ENCODE results near the gene TWF2. TPM values are rescaled to one million over a fixed set of nuclear protein-coding genes. Genes with fewer than 3 reads are reported as not detected.

TWF2 gene
- total RNA-seq, 1 donor from 2014 or later = 91.1 TPM

- intact Hi-C loops (cut with micrococcal nuclease) = no loop called here
- no peaks in the 10 kb centered on the region for H3K36me3 Mint-ChIP-seq (ENCODE audit: low read depth)
- no peak overlapping the region for H3K27ac Mint-ChIP-seq
- no peak for DNase-seq (ENCODE audit: low spot score)
- peaks cover 20% of the 10 kb centered on the region for H3K4me1 Mint-ChIP-seq (ENCODE audit: low read depth)
- H3K27me3 Mint-ChIP-seq (ENCODE audit: low read depth) = no peaks in the 10 kb centered on the region
- no peak overlapping the region for H3K4me3 Mint-ChIP-seq (ENCODE audit: low read depth)
- no peaks in the 10 kb centered on the region for H3K9me3 Mint-ChIP-seq
These were observed 52.2 kb downstream of the TWF2 start for GRCh38 chr3:52186729-52187128.

GRCh38 chr3:52185837-52186236, 53.1 kb downstream of the TWF2 start:
- intact Hi-C loops (cut with micrococcal nuclease) = no loop called here
- H3K4me1 Mint-ChIP-seq (ENCODE audit: low read depth) = peaks cover 20% of the 10 kb centered on the region
- H3K36me3 Mint-ChIP-seq (ENCODE audit: low read depth) = no peaks in the 10 kb centered on the region
- no peak overlapping the region for H3K4me3 Mint-ChIP-seq (ENCODE audit: low read depth)
- H3K27me3 Mint-ChIP-seq (ENCODE audit: low read depth) = no peaks in the 10 kb centered on the region
- no peaks in the 10 kb centered on the region for H3K9me3 Mint-ChIP-seq
- no peak for DNase-seq (ENCODE audit: low spot score)
- no peak overlapping the region for H3K27ac Mint-ChIP-seq

GRCh38 chr3:52185311-52185710, 53.6 kb downstream of the TWF2 start:
- intact Hi-C loops (cut with micrococcal nuclease) = no loop called here
- no peak overlapping the region for H3K27ac Mint-ChIP-seq
- H3K9me3 Mint-ChIP-seq = no peaks in the 10 kb centered on the region
- peaks cover under 1% of the 10 kb centered on the region for H3K27me3 Mint-ChIP-seq (ENCODE audit: low read depth)
- no peak for DNase-seq (ENCODE audit: low spot score)
- no peak overlapping the region for H3K4me3 Mint-ChIP-seq (ENCODE audit: low read depth)
- H3K4me1 Mint-ChIP-seq (ENCODE audit: low read depth) = peaks cover 20% of the 10 kb centered on the region
- no peaks in the 10 kb centered on the region for H3K36me3 Mint-ChIP-seq (ENCODE audit: low read depth)

GRCh38 chr3:52184690-52185089, 54.3 kb downstream of the TWF2 start:
- Mint-ChIP-seq H3K27me3 (ENCODE audit: low read depth) (peaks cover 4% of the 10 kb centered on the region), H3K9me3 (no peaks in the 10 kb centered on the region), H3K4me1 (ENCODE audit: low read depth) (peaks cover 17% of the 10 kb centered on the region), H3K36me3 (ENCODE audit: low read depth) (no peaks in the 10 kb centered on the region), H3K4me3 (ENCODE audit: low read depth) (no peak overlapping the region), H3K27ac (no peak overlapping the region)
- DNase-seq (ENCODE audit: low spot score) = no peak
- intact Hi-C loops (cut with micrococcal nuclease) = no loop called here

GRCh38 chr3:52183786-52184445, 55.0 kb downstream of the TWF2 start:
- Mint-ChIP-seq H3K4me1 (ENCODE audit: low read depth) (peaks cover 9% of the 10 kb centered on the region), H3K27ac (no peak overlapping the region), H3K4me3 (ENCODE audit: low read depth) (no peak overlapping the region), H3K36me3 (ENCODE audit: low read depth) (no peaks in the 10 kb centered on the region), H3K9me3 (no peaks in the 10 kb centered on the region), H3K27me3 (ENCODE audit: low read depth) (peaks cover 4% of the 10 kb centered on the region)
- intact Hi-C loops (cut with micrococcal nuclease) = no loop called here
- no peak for DNase-seq (ENCODE audit: low spot score)

- H3K27me3 Mint-ChIP-seq (ENCODE audit: low read depth) = peaks cover 4% of the 10 kb centered on the region
- no peaks in the 10 kb centered on the region for H3K9me3 Mint-ChIP-seq
- H3K36me3 Mint-ChIP-seq (ENCODE audit: low read depth) = no peaks in the 10 kb centered on the region
- H3K4me1 Mint-ChIP-seq (ENCODE audit: low read depth) = peaks cover 4% of the 10 kb centered on the region
- intact Hi-C loops (cut with micrococcal nuclease) = no loop called here
- no peak overlapping the region for H3K27ac Mint-ChIP-seq
- DNase-seq (ENCODE audit: low spot score) = no peak
- no peak overlapping the region for H3K4me3 Mint-ChIP-seq (ENCODE audit: low read depth)
These were observed 56.3 kb downstream of the TWF2 start for GRCh38 chr3:52182691-52183090.

- no peak for DNase-seq (ENCODE audit: low spot score)
These were observed 56.8 kb downstream of the TWF2 start for GRCh38 chr3:52182196-52182595.

GRCh38 chr3:52181543-52181942, 57.4 kb downstream of the TWF2 start:
- Mint-ChIP-seq H3K27ac (no peak overlapping the region), H3K27me3 (ENCODE audit: low read depth) (peaks cover 4% of the 10 kb centered on the region), H3K9me3 (no peaks in the 10 kb centered on the region), H3K4me3 (ENCODE audit: low read depth) (no peak overlapping the region), H3K36me3 (ENCODE audit: low read depth) (no peaks in the 10 kb centered on the region), H3K4me1 (ENCODE audit: low read depth) (peaks cover 4% of the 10 kb centered on the region)
- intact Hi-C loops (cut with micrococcal nuclease) = no loop called here
- DNase-seq (ENCODE audit: low spot score) = no peak

More at GRCh38 chr3:52182196-52182595, 56.8 kb downstream of the TWF2 start:
- no peak overlapping the region for H3K4me3 Mint-ChIP-seq (ENCODE audit: low read depth)
- H3K4me1 Mint-ChIP-seq (ENCODE audit: low read depth) = peaks cover 4% of the 10 kb centered on the region
- no peaks in the 10 kb centered on the region for H3K36me3 Mint-ChIP-seq (ENCODE audit: low read depth)
- H3K27ac Mint-ChIP-seq = no peak overlapping the region
- no peaks in the 10 kb centered on the region for H3K9me3 Mint-ChIP-seq
- peaks cover 4% of the 10 kb centered on the region for H3K27me3 Mint-ChIP-seq (ENCODE audit: low read depth)
- intact Hi-C loops (cut with micrococcal nuclease) = no loop called here

Other genes with a start within 250 kb of the TWF2 start
- 1,666 and 1,693 TPM in 2 replicates for gene RPL29, start 243.3 kb downstream of the TWF2 start, total RNA-seq
- gene DUSP7, start 182.6 kb downstream of the TWF2 start, total RNA-seq = 29.0 and 30.3 TPM in 2 replicates
- 20.4 and 22.2 TPM in 2 replicates for gene POC1A, start 84.7 kb downstream of the TWF2 start, total RNA-seq
- gene ALAS1, start 41.0 kb downstream of the TWF2 start, total RNA-seq = 117 and 123 TPM in 2 replicates
- 0.32 and 0.50 TPM in 2 replicates for gene TLR9, start 13.5 kb downstream of the TWF2 start, total RNA-seq
- 44.7 and 46.4 TPM in 2 replicates for gene PPM1M, start 6.6 kb upstream of the TWF2 start, total RNA-seq
- gene WDR82, start 39.5 kb upstream of the TWF2 start, total RNA-seq = 101 and 103 TPM in 2 replicates
- gene GLYCTK, start 48.7 kb upstream of the TWF2 start, total RNA-seq = 16.6 and 16.8 TPM in 2 replicates
- gene DNAH1, start 77.2 kb upstream of the TWF2 start, total RNA-seq = 9.8 and 11.1 TPM in 2 replicates
- gene BAP1, start 170.8 kb upstream of the TWF2 start, total RNA-seq = 106 and 108 TPM in 2 replicates
- gene PHF7, start 171.5 kb upstream of the TWF2 start, total RNA-seq = 11.5 and 12.5 TPM in 2 replicates
- 0.30 and 0.32 TPM in 2 replicates for gene SEMA3G, start 205.9 kb upstream of the TWF2 start, total RNA-seq
- gene TNNC1, start 214.9 kb upstream of the TWF2 start, total RNA-seq = 0.34 and 0.46 TPM in 2 replicates
- gene NISCH, start 216.4 kb upstream of the TWF2 start, total RNA-seq = 70.0 and 73.4 TPM in 2 replicates